Ovary (tissue), 3 donors: ENCODE results near the gene MFAP5.

ENCODE experiments used
- CTCF ChIP-seq, 3 donors: fragments of 450-650 bp in 2 of 3; fragments of 200-600 bp in 1 of 3; IDR thresholded peaks; one replicate each; pipeline versions ENCODE4 v1.5.1 to v1.8.0; 2016 to 2022; ENCODE audit warnings: antibody characterized with exemption in 3 of 3, mild to moderate bottlenecking in 1 of 3
- EP300 ChIP-seq: sonication (generic); formaldehyde crosslinking; IDR thresholded peaks from one replicate; pipeline ENCODE4 v1.6.1; 2017; ENCODE audit warnings: antibody characterized with exemption
- POLR2A ChIP-seq: fragments of 450-650 bp; IDR thresholded peaks from one replicate; pipeline ENCODE4 v1.6.1; 2017; ENCODE audit warnings: antibody characterized with exemption, mild to moderate bottlenecking, moderate library complexity
- donor health status: DM: no; HTN: no; CAD: no.

GRCh38 chr12:8695116-8695515 is 32.5 kb upstream of the MFAP5 start:
- no peak for TF ChIP-seq CTCF (IDR thresholded peaks at IDR 0.05)
- TF ChIP-seq POLR2A, result no peak
- no peak for TF ChIP-seq EP300
